Osteoblast (primary cell): ENCODE measurements around the gene GALNT6. TPM values are rescaled to one million over a fixed set of nuclear protein-coding genes. Genes with fewer than 3 reads are reported as not detected.

Experiments
- DNase-seq: peaks from one replicate; pipeline ENCODE4 v3.0.0; 2011; ENCODE audit warnings: low spot score, mixed read lengths; ENCODE audit not compliant: insufficient read length; ENCODE audit errors: missing footprints
- H2AFZ ChIP-seq: 2 replicates; pipeline ENCODE4 v1.6.0; 2011; ENCODE audit warnings: mild to moderate bottlenecking, low read length
- H3K27ac ChIP-seq: 2 replicates; pipeline ENCODE4 v1.5.1; 2011; ENCODE audit warnings: mild to moderate bottlenecking, low read depth, low read length, moderate library complexity
- H3K27me3 ChIP-seq: 2 replicates; pipeline ENCODE4 v1.6.0; 2012; ENCODE audit warnings: mild to moderate bottlenecking, control low read depth, inconsistent platforms, low read length, moderate library complexity; ENCODE audit not compliant: insufficient read depth
- H3K36me3 ChIP-seq: 2 replicates; pipeline ENCODE4 v1.5.1; 2011; ENCODE audit warnings: mild to moderate bottlenecking, low read length, control low read depth, moderate library complexity; ENCODE audit not compliant: insufficient read depth
- H3K4me1 ChIP-seq: 2 replicates; pipeline ENCODE4 v1.5.1; 2011; ENCODE audit warnings: mild to moderate bottlenecking, low read length, control low read depth, moderate library complexity; ENCODE audit not compliant: insufficient read depth
- H3K4me2 ChIP-seq: 2 replicates; pipeline ENCODE4 v1.6.0; 2011; ENCODE audit warnings: mild to moderate bottlenecking, low read length; ENCODE audit not compliant: insufficient read depth
- H3K4me3 ChIP-seq: fragments of 200-600 bp; sonication (generic); 3 replicates; pipeline ENCODE4 v1.5.1; 2012; ENCODE audit warnings: mild to moderate bottlenecking, low read length, inconsistent platforms; ENCODE audit not compliant: insufficient read depth
- H3K79me2 ChIP-seq: 2 replicates; pipeline ENCODE4 v1.6.0; 2012; ENCODE audit warnings: mild to moderate bottlenecking, low read length, control low read depth, inconsistent platforms; ENCODE audit not compliant: insufficient read depth
- H3K9me3 ChIP-seq: 2 replicates; pipeline ENCODE4 v1.5.1; 2011; ENCODE audit warnings: low read depth, low read length, control low read depth
- H4K20me1 ChIP-seq: 2 replicates; pipeline ENCODE4 v1.6.0; 2012; ENCODE audit warnings: mild to moderate bottlenecking, low read length, control low read depth; ENCODE audit not compliant: insufficient read depth
- CTCF ChIP-seq: IDR thresholded peaks from 2 replicates; pipeline ENCODE4 v1.5.1; 2011; ENCODE audit warnings: mild to moderate bottlenecking, low read depth, low read length, moderate library complexity; ENCODE audit errors: extremely low read depth
- total RNA-seq: library from RNA; depleted of rRNA; stranded (reverse); fragments of >200 nt; gene quantifications from 2 replicates; pipeline ENCODE4 v1.2.3, GENCODE V29; 2012

Gene GALNT6
- total RNA-seq, 1 donor: 9.8 TPM

- H3K9me3 ChIP-seq: no peaks in the 10 kb centered on the region
- H3K4me1 ChIP-seq: peaks cover 30% of the 10 kb centered on the region
- no peak overlapping the region for H2AFZ ChIP-seq
- H3K79me2 ChIP-seq: no peaks in the 10 kb centered on the region
- TF ChIP-seq CTCF: no peak
- no peaks in the 10 kb centered on the region for H3K27me3 ChIP-seq
- no peak overlapping the region for H3K27ac ChIP-seq
- DNase-seq: no peak
- H3K4me2 ChIP-seq: no peak overlapping the region
- no peaks in the 10 kb centered on the region for H3K36me3 ChIP-seq
- no peak overlapping the region for H3K4me3 ChIP-seq
- H4K20me1 ChIP-seq: no peaks in the 10 kb centered on the region
Measured at GRCh38 chr12:51373187-51373586, 18.0 kb downstream of the GALNT6 start.

- Histone ChIP-seq H4K20me1 (no peaks in the 10 kb centered on the region), H3K36me3 (no peaks in the 10 kb centered on the region), H3K4me2 (peak overlapping the region; percentile 49), H3K4me3 (no peak overlapping the region), H3K9me3 (no peaks in the 10 kb centered on the region), H3K79me2 (no peaks in the 10 kb centered on the region), H2AFZ (peak overlapping the region; percentile 64), H3K4me1 (peaks cover 30% of the 10 kb centered on the region), H3K27ac (peak overlapping the region; percentile 68), H3K27me3 (no peaks in the 10 kb centered on the region)
- DNase-seq: no peak
- TF ChIP-seq CTCF: no peak
Measured at GRCh38 chr12:51372021-51372420, 19.2 kb downstream of the GALNT6 start.

- peak; percentile 98 for DNase-seq
- no peaks in the 10 kb centered on the region for H4K20me1 ChIP-seq
- no peak for TF ChIP-seq CTCF
- H3K27me3 ChIP-seq: no peaks in the 10 kb centered on the region
- H3K4me1 ChIP-seq: peaks cover 30% of the 10 kb centered on the region
- peak overlapping the region; percentile 68 for H3K27ac ChIP-seq
- no peaks in the 10 kb centered on the region for H3K79me2 ChIP-seq
- peak overlapping the region; percentile 78 for H2AFZ ChIP-seq
- H3K36me3 ChIP-seq: no peaks in the 10 kb centered on the region
- H3K4me2 ChIP-seq: peak overlapping the region; percentile 49
- no peak overlapping the region for H3K4me3 ChIP-seq
- H3K9me3 ChIP-seq: no peaks in the 10 kb centered on the region
Measured at GRCh38 chr12:51371295-51371953, 19.8 kb downstream of the GALNT6 start.

DNA sequence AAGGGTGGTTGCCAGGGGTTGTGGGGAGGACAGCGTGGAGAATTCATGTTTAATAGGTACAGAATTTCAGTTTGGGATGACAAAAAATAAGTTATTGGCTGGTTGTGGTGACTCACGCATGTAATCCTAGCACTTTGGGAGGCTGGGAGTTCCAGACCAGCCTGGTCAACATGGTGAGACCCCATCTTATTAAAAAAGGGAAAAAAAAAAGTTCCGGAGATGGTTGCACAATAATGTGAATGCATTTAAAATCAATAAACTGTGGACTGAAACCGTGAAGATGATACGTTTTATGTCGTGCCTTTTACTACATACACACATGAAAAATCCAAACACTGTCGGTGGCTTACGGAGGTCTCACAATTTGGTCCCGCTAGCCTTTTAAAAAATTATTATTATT, 20.5 kb downstream of the GALNT6 start:
- Histone ChIP-seq H3K4me2 (no peak overlapping the region), H3K36me3 (no peaks in the 10 kb centered on the region), H3K4me1 (peaks cover 30% of the 10 kb centered on the region), H3K9me3 (no peaks in the 10 kb centered on the region), H3K27ac (no peak overlapping the region), H3K79me2 (no peaks in the 10 kb centered on the region), H3K4me3 (no peak overlapping the region), H4K20me1 (no peaks in the 10 kb centered on the region), H2AFZ (no peak overlapping the region), H3K27me3 (no peaks in the 10 kb centered on the region)
- TF ChIP-seq CTCF: no peak
- DNase-seq: no peak
